ENCODE results near the gene CFAP74. TPM values are rescaled to one million over a fixed set of nuclear protein-coding genes. Genes with fewer than 3 reads are reported as not detected.

CFAP74 gene
- polyA plus RNA-seq, 1 donor (not counting 4 experiments of a cell fraction or from before 2014, with no cell fraction given) = not detected

DNA sequence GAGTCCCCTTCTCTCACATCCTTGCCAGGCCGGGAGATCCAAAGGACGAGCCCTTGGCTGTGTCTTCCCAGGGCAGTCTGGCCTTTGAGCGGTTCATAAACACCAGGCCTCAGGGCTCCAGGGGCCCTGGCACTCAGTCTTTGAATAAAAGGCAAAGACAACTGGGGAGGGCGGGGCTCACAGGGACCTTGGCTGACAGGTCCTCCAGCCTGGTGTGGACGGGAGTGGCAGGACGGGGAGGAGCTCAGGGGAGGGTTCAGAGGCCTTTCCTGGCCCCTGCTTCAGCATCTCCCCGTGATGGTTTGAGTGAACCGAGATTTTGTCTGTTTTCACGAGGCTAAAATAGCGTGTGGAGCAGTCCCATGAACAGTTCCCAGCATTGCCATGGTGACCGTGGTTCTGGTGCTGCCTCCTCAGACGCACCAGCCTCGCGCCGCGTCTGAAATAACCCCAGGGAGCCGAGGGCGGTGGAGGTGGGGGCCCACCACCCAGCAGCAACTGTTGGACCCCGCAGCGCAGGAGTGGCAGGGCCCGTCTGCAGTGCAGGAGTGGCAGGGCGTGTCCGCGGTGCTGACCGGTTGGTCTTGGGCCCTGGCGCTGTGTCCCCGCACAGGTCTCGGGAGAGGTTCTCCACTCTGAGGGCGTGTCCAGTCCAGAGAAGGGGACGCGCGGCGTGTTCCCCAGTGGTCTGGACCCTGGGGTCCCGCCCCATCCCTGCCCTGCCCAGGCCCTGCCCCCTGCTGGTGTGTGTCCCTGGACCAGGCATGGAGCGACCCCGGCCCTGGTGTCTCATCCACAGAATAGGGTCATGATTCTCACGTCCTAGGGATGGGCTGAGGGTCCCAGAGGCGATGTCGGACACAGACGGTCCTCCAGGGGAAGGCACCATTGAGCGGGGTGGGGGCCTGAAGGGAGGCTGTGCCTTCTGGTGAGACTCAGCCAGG lies 39.5 kb upstream of the CFAP74 start:
- DNase-seq (ENCODE audit: low read depth, low spot score) (no peak), FAIRE-seq (no peak)
- H3K9ac ChIP-seq (ENCODE audit: control insufficient read depth, extremely low read depth, insufficient read depth, low read length) = no peak overlapping the region
- no peaks in the 10 kb centered on the region for H3K27me3 ChIP-seq (ENCODE audit: control insufficient read depth, extremely low read depth, insufficient read depth, low read length)
- H3K27ac ChIP-seq (ENCODE audit: control insufficient read depth, insufficient read depth, low read length) = no peak overlapping the region
- H3K4me3 ChIP-seq (ENCODE audit: control insufficient read depth in 2 of 3, extremely low read depth in 1 of 3, insufficient read depth in 2 of 3, low read depth in 1 of 3, low read length in 3 of 3) = no peak overlapping the region
- no peaks in the 10 kb centered on the region for H4K20me1 ChIP-seq (ENCODE audit: control insufficient read depth, extremely low read depth, insufficient read depth, low read length)
- H3K9me3 ChIP-seq (ENCODE audit: control insufficient read depth, low read depth, low read length) = no peaks in the 10 kb centered on the region
- no peak overlapping the region for H3K4me2 ChIP-seq (ENCODE audit: control insufficient read depth, extremely low read depth, insufficient read depth, low read depth, low read length)
- H3K79me2 ChIP-seq (ENCODE audit: control insufficient read depth, insufficient read depth, low read length) = no peaks in the 10 kb centered on the region
- dilution Hi-C loops (cut with MboI; ENCODE audit: extremely low pct_ligation_motif_present, low sequenced_read_pairs) = no loop called here
- no peaks in the 10 kb centered on the region for H3K9me1 ChIP-seq (ENCODE audit: control insufficient read depth, extremely low read depth, insufficient read depth, low read length)
- no peaks in the 10 kb centered on the region for H3K36me3 ChIP-seq (ENCODE audit: control insufficient read depth in 2 of 2, extremely low read depth in 1 of 2, insufficient read depth in 2 of 2, low read length in 2 of 2)
- H3K4me1 ChIP-seq (ENCODE audit: control insufficient read depth, extremely low read depth, insufficient read depth, low read length) = peaks cover 6% of the 10 kb centered on the region
- no peak overlapping the region for H2AFZ ChIP-seq (ENCODE audit: control insufficient read depth, low read length)
- no peak for TF ChIP-seq EZH2 (IDR thresholded peaks at IDR 0.05; ENCODE audit: low read length)
- TF ChIP-seq, protein P1, sequence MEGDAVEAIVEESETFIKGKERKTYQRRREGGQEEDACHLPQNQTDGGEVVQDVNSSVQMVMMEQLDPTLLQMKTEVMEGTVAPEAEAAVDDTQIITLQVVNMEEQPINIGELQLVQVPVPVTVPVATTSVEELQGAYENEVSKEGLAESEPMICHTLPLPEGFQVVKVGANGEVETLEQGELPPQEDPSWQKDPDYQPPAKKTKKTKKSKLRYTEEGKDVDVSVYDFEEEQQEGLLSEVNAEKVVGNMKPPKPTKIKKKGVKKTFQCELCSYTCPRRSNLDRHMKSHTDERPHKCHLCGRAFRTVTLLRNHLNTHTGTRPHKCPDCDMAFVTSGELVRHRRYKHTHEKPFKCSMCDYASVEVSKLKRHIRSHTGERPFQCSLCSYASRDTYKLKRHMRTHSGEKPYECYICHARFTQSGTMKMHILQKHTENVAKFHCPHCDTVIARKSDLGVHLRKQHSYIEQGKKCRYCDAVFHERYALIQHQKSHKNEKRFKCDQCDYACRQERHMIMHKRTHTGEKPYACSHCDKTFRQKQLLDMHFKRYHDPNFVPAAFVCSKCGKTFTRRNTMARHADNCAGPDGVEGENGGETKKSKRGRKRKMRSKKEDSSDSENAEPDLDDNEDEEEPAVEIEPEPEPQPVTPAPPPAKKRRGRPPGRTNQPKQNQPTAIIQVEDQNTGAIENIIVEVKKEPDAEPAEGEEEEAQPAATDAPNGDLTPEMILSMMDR (optimal IDR thresholded peaks at IDR 0.05 in 1 of 3, IDR thresholded peaks at IDR 0.05 in 1 of 3, conservative IDR thresholded peaks at IDR 0.05 in 1 of 3; ENCODE audit: extremely low read depth in 1 of 3, insufficient read depth in 2 of 3, low read length in 3 of 3) = peak in 2 of 3 experiments; percentile 9 to 10

- Histone ChIP-seq H3K27me3 (ENCODE audit: control insufficient read depth, extremely low read depth, insufficient read depth, low read length) (no peaks in the 10 kb centered on the region), H4K20me1 (ENCODE audit: control insufficient read depth, extremely low read depth, insufficient read depth, low read length) (no peaks in the 10 kb centered on the region), H3K4me1 (ENCODE audit: control insufficient read depth, extremely low read depth, insufficient read depth, low read length) (peaks cover 6% of the 10 kb centered on the region), H3K9me3 (ENCODE audit: control insufficient read depth, low read depth, low read length) (no peaks in the 10 kb centered on the region), H3K4me2 (ENCODE audit: control insufficient read depth, extremely low read depth, insufficient read depth, low read depth, low read length) (no peak overlapping the region), H3K27ac (ENCODE audit: control insufficient read depth, insufficient read depth, low read length) (no peak overlapping the region), H2AFZ (ENCODE audit: control insufficient read depth, low read length) (no peak overlapping the region), H3K9me1 (ENCODE audit: control insufficient read depth, extremely low read depth, insufficient read depth, low read length) (no peaks in the 10 kb centered on the region), H3K36me3 (ENCODE audit: control insufficient read depth in 2 of 2, extremely low read depth in 1 of 2, insufficient read depth in 2 of 2, low read length in 2 of 2) (no peaks in the 10 kb centered on the region), H3K79me2 (ENCODE audit: control insufficient read depth, insufficient read depth, low read length) (no peaks in the 10 kb centered on the region), H3K4me3 (ENCODE audit: control insufficient read depth in 2 of 3, extremely low read depth in 1 of 3, insufficient read depth in 2 of 3, low read depth in 1 of 3, low read length in 3 of 3) (no peak overlapping the region), H3K9ac (ENCODE audit: control insufficient read depth, extremely low read depth, insufficient read depth, low read length) (no peak overlapping the region)
- dilution Hi-C loops (cut with MboI; ENCODE audit: extremely low pct_ligation_motif_present, low sequenced_read_pairs) = no loop called here
- TF ChIP-seq EZH2 (IDR thresholded peaks at IDR 0.05; ENCODE audit: low read length) = no peak
- TF ChIP-seq, protein P1 (optimal IDR thresholded peaks at IDR 0.05 in 1 of 3, IDR thresholded peaks at IDR 0.05 in 1 of 3, conservative IDR thresholded peaks at IDR 0.05 in 1 of 3; ENCODE audit: extremely low read depth in 1 of 3, insufficient read depth in 2 of 3, low read length in 3 of 3) = no peak
- FAIRE-seq (no peak), DNase-seq (ENCODE audit: low read depth, low spot score) (no peak)
Measured at GRCh38 chr1:2041887-2042286, 38.3 kb upstream of the CFAP74 start.
